NCI-H2196 treated with DMSO at 0.1 percent for 48 hours (cell line): Measurements from ENCODE around the gene COL25A1.
"Not testable (repeated sequence)": the region's sequence is repeated elsewhere in the genome, so short reads cannot be mapped to it uniquely, and the experiment has no call there.

Experiments
- DNase-seq: peaks from one replicate; lab custom pipeline; 2025; ENCODE audit not compliant: unreplicated experiment; lab: John Stamatoyannopoulos, UW

The COL25A1 gene

DNA sequence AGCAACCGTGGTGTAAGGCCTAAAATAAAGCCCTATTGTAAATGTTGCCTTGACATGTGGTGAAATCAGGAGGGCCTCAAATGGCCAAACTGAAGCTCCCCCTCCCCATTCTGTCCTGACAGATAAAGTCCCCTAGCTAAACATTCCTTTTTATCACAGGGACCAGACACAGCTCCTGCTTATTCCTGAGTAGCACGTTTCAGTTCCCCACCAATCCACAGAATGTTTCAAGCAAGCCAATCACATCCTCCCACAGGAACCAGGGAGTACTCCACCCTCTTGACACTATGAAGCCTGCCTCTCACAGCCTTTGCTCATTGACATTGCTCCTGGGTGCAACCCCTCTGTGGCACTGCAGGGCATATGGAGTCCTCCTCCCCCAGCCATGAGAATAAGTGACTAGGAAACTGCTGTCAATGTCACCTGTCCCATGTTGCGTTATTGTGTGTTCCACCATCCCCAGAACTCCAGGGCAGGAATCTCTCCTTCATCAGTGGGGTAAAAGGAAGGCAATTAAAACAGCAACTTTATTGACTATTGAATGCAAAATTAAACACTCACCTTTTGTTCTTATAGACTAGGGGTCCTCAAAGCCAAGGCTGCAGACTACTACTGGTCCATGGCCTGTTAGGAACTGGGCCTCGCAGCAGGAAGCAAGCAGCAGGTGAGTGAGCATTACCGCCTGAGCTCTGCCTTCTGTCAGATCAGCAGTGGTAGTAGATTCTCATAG, 128.1 kb downstream of the COL25A1 start:
- no peak for DNase-seq

DNA sequence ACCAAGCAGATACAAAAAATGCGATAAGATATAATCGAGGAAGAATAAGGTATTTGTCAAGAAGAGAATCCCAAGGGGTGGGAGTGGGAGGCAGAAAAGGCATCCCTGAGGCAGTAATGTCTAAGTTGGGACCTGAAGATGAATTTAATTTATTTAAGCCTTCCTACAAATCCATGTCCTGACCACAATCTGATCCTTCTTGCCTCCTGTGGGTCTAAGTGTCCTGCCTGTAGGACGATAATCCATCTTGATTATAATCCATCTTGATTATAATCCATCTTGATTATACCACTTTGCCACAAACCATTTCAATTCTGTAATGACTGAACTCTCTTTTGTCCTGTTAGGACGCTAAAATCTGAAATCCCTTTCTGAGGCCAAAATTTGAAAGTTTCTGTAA, 130.2 kb downstream of the COL25A1 start:
- no peak for DNase-seq

DNA sequence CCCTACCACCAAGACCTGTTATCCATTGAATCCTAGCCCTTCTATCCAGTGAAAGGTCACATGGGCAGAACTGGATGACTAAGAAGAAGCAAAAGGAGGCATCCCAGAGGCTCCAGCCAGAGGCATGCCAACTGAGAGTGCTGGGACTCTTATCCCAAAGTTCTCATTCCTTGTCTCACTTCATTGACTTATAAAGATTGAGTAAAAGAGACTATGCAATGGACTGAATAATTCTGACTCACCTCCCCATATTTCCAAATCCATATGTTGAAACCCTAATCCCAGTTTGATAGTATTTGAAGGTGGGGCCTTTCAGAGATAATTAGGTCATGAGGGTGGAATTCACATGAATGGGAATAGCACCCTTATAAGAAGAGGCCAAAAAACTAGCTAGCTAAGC, 131.4 kb downstream of the COL25A1 start:
- no peak for DNase-seq

DNA sequence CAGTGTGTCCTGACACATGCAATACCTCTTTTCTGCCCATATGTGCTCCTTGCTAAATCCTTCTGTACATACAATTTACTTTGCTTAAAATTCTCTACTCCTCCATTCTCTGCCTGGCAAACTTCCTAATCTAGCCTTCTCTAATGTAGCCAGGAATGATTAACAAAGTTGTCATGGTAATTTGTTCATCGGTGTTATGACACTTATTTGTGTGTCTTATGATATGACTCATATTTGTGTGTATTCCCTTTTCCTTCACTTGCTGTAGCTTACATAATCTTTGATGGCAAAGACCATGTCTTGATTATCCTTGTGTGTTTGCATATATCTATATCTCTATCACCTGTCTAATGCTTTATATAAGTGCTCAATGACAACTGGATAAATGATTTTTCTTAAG, 133.3 kb downstream of the COL25A1 start:
- DNase-seq: no peak

DNA sequence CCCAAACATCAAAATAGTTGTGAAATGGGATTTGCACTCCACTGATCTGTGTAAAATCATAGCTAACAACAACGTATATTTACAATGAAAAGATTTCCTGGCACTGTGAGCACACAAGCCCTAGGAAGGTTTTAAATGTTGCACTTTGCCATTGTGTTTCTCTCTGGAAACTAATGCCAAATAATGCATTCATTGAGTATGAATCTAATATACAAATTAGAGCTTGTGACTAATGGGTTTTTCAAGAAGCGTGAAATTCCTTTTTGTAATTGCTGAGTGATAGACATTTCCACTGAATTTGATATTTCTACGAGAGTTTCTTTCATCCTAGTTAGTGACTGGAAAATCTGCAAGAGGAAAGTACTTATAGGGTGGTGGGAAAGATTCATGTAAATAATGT, 135.9 kb downstream of the COL25A1 start:
- DNase-seq: no peak

DNA sequence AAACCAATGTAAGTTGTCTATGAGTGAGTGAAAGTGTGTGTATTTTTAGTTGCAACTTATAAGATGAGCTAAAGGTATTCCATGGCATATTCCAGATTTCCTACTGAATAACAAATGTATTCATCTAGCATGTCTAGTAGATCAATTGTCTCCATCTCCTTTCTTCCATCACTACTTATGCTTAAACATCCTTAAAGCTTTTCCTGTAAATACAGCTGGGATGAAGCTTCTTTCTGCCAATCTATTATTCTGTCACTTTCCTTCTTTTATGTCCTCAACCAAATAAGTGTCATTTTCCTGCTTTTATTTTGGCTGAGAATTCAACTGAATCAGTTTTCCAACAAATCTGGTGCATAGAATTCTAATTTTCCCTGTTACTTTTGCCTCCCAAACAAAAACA, 136.3 kb downstream of the COL25A1 start:
- DNase-seq: no peak

DNA sequence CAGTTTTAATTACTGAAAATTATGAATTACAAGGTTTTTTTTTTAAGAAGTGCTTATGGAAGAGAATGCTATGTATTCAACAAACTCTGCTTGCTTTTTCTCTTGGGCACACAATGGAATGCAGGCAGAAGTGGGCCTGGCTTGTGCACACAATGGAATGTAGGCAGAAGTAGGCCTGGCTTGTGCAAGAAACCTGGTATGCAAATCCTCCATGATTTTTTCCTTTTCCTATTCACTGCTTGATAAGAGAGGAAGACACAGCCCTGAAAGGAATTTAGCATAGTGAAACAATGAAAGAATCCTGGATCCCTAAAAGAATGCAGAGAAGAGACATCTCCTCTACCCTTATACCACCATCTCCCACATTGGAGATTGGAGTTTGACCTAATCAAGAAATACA, 138.4 kb downstream of the COL25A1 start:
- no peak for DNase-seq

DNA sequence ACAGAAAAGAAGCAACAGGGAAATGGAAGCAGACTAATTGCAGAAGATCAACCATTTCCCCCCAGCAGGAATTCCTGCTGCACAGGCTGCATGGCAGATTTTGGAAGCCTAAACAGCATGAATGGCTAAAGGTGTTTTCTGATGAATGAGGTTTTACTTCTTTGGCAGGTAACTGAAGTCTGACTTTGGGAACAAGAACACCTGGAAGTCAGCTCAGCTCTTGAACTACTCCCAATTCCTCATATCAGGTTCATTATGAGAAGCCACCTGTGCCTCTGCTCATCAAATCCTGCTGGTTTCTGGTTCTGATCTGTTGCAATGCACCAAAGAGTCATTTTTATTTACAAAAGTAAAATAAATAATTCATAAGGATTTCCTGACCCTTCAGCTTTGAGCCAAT, 139.0 kb downstream of the COL25A1 start:
- no peak for DNase-seq

DNA sequence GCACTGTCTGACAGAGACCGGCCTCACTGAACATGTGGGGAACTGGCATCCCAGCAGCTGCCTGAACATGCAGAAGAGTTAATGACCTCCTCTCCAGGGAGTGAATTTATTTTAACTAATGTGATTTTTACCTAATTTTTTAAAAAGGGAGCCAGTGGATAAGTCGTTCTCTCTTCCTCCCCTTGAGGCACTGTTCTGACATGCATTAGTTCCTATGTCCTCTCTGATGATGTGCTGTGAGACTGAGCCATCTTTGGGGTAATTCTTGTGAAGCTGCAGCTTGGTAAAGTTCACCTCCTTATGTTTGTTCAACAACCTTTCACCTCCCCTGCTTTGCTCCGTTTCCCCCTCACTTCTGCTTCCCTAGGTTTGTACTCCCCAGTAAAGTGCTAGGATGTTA, 139.7 kb downstream of the COL25A1 start:
- DNase-seq: no peak

DNA sequence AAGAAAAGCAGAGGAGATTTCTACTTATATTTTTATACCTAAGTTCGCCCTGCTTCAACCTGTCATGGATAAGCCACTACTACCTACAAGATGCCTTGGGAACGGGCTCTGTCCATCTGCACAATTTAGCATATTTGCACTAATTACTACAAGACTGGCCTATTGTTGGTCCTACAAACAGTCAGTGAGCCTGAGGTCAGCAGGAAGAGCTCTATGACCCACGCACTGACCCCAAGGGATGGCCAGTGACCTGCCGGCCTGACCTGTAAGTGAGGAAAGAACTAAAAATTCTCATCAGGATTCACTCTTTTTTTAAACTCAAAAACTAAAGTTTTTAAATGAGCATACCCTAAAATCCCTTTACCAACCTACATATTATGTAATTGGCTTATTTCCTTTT, 142.0 kb downstream of the COL25A1 start:
- no peak for DNase-seq

DNA sequence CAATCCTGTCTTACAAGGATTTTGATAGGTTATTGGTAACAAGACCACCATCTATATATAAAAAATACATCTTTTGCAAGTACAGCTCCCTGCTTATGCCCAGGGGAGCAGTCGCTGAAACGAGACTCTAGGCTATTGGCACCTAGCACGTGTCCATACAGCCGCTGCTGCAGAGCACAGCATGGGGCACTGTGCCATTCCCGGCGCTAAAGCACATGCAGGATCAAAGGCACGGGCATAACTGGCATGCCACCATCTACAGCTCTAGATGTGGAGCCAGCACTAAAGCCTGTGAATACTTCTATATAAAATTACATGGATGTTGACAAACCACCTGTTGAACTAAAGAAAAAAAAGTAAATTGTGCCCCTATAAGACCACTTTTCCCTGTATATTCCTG, 144.8 kb downstream of the COL25A1 start:
- no peak for DNase-seq

DNA sequence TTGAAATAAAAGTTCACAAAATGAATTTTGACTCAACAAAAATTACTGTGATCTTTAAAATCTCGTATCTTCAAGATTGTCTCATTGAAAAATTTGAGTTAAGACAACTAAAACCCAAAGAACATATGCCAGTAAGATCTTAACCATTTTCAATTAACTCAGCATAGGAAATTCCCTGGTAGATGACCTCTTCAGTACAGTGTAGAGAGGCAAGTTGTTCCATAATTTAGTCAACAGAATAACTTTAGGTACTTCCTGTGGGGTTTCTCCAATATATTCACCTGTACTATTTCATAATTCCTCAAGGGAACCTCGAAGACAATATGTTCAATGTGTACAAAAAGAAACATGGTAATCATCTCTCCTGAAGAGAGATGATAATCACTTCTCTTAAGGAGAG, 145.3 kb downstream of the COL25A1 start:
- no peak for DNase-seq

DNA sequence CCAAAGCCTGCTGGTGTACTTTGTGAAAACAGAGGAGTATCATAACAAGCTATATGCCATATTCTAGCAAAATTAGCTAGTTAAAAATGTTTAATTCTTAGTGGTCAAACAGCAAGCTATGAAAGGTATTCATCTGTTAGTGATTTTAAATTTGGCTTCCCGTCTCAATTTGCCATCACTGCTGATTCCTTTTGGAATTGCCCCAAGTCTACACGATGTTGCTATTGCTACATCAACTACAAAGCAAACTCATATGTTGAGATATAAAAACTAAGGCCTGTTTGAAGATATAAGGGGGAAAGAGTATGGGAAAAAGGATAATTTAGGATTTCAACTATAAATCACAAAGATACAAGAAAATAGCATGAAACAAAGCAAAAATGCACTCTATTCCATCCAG, 146.1 kb downstream of the COL25A1 start:
- no peak for DNase-seq

DNA sequence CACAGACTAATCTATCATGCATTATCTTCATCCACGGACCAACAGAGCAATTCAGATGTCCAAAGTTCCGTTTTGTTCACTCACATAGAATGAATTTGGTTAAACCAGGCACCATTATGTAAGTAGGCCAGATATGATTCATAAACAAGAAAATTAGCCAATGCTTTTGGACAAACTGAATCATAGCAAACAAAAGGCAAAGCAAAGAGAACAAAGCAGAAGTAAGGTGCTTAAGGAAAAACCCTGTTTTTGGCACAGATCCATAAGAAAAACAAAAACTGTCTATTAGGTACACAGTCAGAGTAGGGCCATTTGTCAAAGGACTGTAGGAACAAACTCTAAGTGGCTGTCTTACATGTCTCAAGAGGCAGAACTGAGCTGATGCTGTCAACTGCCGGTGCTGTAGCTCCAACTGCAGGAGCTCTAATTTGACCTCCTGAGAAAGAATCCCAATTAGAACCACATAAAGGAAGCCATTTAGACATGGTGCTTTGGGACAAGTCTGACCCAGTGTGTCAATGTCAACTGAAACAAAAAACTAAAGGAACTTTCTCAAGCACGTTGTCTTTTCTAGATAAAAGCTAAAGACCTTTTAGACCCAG, 146.7 kb downstream of the COL25A1 start:
- DNase-seq: no peak

DNA sequence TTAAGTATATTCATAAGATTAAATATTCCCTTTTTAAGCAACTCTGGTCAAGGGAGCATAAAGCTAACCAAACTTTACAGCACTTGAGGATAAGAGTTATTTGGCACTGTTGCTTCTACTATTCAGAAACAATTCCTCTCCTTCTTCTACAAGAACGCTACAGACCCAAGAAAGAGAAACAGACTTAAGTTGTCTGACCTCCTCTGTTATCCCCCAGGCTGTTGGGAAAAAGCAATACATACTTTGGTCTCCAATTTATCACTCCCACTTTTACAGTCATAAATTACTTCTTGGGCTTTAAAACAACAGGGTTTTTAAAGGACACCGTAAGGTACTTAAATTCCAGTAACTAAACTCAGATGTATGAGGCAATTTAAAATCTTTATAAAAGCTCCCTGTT, 147.4 kb downstream of the COL25A1 start:
- DNase-seq: no peak

DNA sequence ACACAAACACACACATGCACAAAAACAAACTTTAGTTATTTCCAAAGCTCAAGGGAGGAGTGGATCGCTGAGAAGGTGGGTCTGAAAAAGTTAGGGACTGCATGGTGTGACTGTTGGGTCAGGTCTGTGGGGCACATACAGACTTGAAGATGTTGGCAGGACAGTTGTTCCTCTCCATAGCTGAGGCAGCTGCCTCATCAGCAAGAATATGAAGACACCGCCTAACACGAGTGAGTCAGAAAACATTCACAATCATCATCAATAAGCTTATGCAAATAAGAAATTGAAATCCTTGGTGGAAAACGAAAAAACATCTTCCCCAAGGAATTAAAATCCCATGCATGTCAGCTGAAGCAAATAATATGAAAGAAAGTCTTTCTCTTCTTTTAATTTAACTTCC, 148.0 kb downstream of the COL25A1 start:
- no peak for DNase-seq

DNA sequence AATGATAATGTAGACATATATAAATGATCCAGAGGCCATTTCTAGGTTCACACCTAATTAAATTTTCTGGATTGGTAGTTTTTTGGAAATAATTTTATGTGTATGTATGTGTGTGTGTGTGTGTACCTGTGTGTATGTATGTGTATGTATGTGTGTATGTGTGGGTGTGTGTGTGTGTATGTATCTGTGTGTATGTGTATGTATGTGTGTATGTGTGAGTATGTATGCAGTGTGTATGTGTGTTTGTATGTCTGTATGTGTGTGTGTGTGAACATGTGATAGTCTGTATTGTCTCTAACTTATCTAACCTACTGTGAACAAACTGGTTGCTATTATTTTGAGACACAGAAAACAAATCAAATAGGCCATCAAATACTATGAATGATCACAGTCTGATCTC, 152.6 kb downstream of the COL25A1 start:
- DNase-seq: no peak

DNA sequence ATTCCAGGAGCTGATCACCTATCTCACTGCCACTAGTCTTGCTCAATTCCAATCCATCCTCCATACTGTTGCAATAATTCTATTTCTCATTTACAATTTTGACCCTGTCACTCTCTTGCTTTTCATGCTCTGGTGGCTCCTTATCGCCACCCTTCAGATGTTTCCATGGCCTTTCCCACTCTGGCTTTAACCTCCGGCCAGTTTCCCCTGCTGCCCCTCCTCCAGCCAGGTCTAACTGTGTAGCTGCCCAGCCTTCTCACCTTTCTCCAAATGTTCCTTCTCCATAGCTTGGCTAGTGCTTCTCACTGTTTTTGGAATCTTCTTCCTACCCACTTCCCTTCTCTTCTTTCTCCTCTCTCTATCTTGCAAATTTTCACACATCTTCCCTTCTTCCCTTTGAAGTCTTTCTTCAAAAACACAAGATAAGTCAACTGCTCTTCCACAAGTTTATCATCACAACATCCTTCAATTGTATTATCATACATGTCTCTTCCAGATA, 153.8 kb downstream of the COL25A1 start:
- no peak for DNase-seq

DNA sequence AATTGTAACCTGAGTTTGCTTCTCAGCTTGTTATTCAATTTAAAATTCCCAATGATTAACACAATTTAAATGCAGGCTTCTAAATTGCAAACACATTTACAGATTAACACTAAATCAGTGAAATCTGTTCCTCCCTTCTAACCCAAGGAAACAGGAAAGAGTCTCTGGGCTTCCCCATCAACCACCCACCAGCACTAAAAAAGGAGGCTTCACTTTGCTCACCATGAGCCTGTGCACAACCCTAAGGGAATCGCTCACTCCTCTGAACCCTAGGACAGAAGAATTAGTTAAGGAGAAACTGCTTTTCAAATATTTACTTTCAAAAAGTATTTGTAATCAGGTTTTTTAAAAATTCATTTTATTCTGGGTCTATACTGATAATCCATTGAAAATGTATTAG, 155.3 kb downstream of the COL25A1 start:
- DNase-seq: no peak

DNA sequence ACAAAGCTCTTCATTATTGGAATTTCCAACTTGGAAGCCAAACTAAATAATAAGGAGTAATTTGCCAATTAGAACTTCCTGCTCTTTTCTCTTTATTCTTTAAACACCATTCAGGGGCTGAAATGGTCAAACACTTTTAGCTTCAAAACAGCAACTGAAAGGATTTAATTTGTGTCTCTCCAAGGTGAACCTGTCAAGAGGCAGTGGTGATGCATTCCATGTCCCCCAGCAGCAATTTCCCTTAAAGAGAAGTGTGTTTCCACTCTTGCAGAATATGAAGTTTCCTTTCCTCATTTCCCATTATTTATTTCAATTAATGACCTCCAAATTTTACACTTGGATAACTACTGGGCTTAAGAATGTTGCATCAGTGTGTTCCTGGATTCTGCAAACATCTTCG, 156.0 kb downstream of the COL25A1 start:
- DNase-seq: no peak

DNA sequence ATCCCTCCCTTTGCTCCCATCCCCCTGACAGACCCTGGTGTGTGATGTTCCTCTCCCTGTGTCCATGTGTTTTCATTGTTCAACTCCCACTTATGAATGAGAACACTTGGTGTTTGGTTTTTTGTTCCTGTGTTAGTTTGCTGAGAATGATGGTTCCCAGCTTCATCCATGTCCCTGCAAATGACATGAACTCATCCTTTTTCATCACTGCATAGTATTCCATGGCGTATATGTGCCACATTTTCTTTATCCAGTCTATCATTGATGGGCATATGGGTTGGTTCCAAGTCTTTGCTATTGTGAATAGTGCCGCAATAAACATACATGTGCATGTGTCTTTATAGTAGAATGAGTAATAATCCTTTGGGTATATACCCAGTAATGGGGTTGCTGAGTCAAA, 164.3 kb downstream of the COL25A1 start:
- not testable (repeated sequence) for DNase-seq

DNA sequence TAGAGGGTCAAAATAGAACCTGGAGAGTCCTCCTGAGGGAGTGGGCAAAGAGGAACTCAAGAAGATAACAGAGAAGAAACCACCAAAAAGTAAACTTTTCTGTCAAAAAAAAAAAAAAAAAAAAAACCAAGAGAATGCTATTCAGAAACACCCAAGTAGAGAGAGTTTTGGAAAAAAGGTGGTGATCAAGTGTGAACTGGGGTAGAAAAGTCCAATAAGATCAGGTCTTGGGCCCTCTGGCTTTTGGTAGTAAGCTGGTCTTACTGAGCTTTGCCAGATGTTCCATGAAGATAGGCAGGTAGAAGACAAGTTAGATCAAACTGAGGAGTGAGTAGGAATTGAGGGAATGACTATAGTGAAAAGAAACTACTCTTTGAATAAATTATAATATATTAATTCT, 167.5 kb downstream of the COL25A1 start:
- no peak for DNase-seq

DNA sequence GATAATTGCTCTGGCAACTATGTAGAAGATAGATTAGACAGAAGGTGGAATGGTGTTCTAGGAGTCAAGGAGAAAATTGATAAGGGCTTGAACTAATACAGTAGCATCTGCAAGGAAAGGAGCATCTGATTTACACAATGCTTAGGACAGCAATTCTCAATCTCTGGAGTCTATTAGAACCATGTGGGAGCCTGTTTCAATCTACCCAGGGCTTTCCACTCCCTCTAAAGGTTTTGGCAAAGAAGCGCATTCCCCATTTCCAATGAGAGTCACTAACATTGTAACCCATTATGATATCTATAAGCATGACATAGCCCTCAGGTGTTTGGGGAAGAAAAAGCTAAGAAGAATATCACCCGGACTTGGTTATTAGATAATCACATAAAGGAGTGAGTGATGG, 168.2 kb downstream of the COL25A1 start:
- no peak for DNase-seq
